NOMO-1 treated with dmso at 0.1 percent for 144 hours (cell line): ENCODE measurements around the gene FGA.
"Not testable (repeated sequence)": the region's sequence is repeated elsewhere in the genome, so short reads cannot be mapped to it uniquely, and the experiment has no call there.

Source experiments
- DNase-seq: peaks from one replicate; lab custom pipeline; 2025; ENCODE audit not compliant: unreplicated experiment; lab: John Stamatoyannopoulos, UW

Gene FGA

DNA sequence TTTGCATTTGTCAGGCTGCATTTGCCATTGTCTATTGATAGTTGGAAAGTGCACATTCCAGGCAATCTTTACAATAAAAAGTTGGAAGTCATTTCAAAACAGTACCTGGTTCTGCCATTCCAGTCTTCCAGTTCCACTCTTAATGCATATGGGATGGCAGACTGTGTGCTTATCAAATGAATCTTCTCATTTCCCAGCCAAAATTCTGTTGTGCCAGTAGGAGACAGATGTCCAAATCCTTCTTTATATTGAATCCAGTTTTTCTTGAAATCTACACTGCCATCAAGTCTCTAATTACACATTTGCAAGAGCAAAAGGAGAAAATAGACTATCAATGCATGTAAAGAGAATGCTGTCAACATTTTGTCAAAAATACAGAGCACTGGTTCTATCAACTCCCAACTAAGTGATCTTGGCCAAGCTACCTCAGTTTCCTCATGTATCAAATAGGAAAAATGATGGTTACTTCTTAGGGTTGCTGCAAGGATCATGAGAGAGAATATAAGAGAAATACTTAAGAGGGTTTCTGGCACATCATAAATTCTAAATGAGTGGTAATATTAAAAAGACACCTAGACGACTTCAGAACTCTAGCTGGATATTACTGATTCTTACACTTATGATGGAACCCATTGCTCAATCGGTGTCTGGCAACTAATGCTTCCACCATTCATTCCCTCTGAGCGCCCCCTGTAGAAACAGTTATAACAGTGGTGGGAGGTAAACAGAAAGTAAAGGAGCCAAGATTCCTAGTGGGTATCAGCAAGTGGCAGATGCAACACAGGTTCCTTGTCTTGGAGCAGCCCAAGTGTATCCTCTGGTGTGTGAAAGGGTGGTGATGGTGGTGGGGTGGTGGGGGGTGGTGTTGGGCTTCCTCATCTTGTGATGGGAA lies 18.1 kb upstream of the FGA start:
- no peak for DNase-seq

GRCh38 chr4:154606728-154607723 lies 16.5 kb upstream of the FGA start:
- no peak for DNase-seq

- DNase-seq, result no peak
These were observed 14.2 kb upstream of the FGA start for GRCh38 chr4:154604696-154605200.

DNA sequence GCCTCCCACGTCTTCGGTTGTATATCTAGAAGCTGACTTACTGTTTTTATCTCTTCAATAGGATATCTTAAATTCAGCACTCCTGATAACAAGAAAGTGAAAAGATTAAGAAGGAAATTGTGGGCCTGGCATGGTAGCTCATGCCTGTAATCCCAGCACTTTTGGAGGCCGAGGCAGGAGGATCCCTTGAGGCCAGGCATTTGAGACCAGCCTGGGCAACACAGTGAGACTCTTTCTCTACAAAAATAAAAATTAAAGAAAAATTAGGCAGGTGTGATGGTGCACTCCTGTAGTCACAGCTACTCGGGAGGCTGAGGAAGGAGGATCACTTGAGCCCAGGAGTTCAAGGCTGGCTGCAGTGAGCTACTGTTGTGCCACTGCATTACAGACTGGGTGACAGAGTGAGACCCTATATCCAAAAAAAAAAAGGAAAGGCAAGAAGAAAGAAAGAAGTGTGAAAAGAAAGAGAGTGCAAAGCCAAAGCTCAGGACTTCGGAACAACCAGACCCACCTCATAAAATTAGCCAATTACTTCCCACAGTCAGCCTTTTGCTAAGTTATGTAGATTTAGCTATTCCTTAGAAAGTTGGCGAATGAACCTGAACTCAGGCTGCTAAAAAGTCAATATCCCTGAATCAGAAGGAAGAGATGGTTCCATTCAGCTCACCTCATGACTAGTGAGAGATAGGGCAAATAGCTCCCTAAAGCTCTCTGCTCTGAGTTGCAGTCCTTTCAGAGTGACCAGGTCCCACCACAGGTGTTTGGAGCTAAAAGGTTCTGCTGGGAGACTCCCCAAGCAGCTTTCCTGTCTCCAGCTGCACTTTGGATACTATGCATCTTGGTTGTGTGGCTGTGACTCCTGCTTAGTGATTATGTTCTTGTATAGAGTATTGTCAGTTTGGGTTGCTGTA lies 12.7 kb upstream of the FGA start:
- DNase-seq, result no peak

DNA sequence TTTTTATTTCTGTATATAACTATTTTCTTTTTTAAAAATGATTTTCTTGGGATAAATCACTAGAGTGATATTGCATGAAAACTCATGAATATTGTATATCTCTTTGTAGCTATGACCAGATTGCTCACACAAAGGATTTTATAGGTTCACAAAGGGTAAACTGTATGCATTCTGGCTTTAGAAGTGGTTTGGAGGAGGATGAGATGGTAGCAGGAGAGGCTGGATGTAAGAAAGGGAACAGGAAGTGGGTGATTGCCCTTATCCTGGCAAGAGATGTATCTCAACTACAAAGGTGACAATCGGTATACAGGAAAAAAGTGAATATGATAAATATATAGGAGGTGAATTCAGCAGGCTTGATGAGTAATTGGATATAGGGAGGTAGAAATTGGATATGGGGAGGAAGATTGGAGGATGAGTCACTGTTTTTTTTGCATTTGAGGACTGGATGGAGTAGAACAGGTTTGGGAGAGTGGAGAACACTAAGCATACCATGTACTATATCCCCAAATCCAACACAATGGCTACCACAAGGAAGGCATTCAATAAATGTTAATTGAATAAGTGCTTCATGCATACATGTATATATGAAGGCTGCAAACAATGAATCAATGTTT lies 12.0 kb upstream of the FGA start:
- DNase-seq, result no peak

- no peak for DNase-seq
These were observed 7.5 kb upstream of the FGA start for GRCh38 chr4:154597798-154598774.

- DNase-seq, result not testable (repeated sequence)
These were observed 6.7 kb upstream of the FGA start for GRCh38 chr4:154597281-154597680.

DNA sequence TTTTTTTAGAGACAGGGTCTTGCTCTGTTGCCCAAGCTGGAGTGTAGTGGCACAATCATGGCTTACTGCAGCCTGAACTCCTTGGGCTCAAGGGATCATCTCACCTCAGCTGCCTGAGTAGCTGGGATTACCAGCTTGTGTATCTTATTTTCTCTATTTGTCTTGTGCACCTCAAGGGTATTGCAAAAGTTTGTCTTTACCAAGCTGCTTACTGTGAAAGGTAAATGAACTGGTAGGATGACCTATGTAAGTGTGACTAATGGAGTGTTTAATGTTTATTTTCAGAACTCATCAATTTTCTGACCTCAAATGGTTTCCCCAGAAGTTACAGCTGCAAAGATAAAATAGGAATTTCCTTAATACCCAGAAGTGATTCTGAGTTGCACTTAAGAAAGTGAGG lies 5.3 kb upstream of the FGA start:
- no peak for DNase-seq

- not testable (repeated sequence) for DNase-seq
These were observed 3.8 kb upstream of the FGA start for GRCh38 chr4:154594343-154594742.

DNA sequence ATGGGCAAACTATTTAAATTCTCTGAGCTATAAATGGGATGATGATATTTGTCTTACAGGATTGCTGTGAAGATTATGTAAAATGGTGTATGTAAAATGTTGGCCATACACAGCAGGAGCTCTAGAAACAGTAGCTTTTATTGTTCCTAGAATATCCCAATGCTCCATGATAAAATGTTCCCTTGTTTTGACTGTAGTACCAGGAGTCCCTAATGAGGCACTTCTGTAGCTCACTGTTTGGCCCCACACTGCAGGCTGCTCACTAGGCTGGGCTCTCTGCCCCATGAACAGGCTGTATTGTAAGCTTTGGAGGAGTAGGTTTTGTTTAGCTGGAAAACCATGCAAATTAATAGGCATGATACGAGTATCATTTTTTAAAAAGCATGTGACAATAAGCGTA lies 3.3 kb upstream of the FGA start:
- DNase-seq, result no peak

DNA sequence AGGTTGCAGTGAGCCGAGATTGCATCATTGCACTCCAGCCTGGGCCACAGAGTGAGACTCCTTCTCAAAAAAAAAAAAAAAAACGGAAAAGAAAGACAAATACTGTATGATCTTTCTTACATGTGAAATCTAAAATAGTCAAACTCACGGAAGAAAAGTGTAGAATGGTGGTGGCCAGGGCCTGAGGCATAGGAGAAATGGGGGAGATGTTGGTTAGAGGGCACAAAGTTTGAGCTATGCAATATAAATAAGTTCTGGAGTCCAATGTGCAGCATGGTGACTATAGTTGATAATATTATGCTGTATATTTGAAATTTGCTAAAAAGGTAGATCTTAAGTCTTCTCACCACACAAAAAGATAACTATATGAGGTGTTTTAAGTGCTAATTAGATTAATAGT lies 1.3 kb upstream of the FGA start:
- no peak for DNase-seq

- DNase-seq, result no peak
These were observed 995 bp downstream of the FGA start for GRCh38 chr4:154589296-154590197.

GRCh38 chr4:154588198-154588597 lies 2.3 kb downstream of the FGA start:
- no peak for DNase-seq

GRCh38 chr4:154586296-154587033 lies 4.1 kb downstream of the FGA start:
- no peak for DNase-seq

GRCh38 chr4:154585369-154586018 lies 5.0 kb downstream of the FGA start:
- no peak for DNase-seq

DNA sequence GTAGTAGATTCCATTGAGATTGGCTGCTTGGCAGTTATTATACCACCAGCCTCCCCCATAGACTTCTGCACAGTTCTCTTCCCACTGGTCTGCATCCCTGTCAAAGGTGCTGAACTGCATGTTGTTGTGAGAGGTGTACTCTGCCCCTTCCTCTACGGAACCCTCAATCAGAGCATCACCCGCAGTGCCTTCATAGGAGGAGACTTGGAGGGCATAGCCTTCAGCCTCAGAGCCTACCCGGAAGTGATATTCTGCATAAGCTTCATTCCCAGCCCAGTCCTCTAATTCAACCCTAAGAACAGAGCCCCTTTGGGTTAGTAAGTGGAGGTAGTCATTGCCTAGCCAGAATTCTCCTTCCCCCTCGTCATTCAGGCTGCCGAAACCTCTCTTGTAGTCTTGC lies 6.3 kb downstream of the FGA start:
- DNase-seq, result no peak

- DNase-seq, result no peak
These were observed 6.9 kb downstream of the FGA start for GRCh38 chr4:154583677-154584076.
